HK-2 (cell line): ENCODE data around the gene LGALSL.

Source experiments
- DNase-seq: peaks from one replicate; pipeline ENCODE4 v3.0.0-alpha.2; 2018; ENCODE audit not compliant: unreplicated experiment

The LGALSL gene

GRCh38 chr2:64498438-64498837 is 44.5 kb downstream of the LGALSL start:
- no peak for DNase-seq

- no peak for DNase-seq
Observed at GRCh38 chr2:64500549-64500948, 46.6 kb downstream of the LGALSL start.

GRCh38 chr2:64501946-64502345 is 48.0 kb downstream of the LGALSL start:
- no peak for DNase-seq

GRCh38 chr2:64502860-64503259 is 48.9 kb downstream of the LGALSL start:
- no peak for DNase-seq

GRCh38 chr2:64504774-64505720 is 51.1 kb downstream of the LGALSL start:
- DNase-seq, result no peak

- DNase-seq, result no peak
Observed at GRCh38 chr2:64506686-64507085, 52.7 kb downstream of the LGALSL start.
